Raji (cell line): Measurements from ENCODE around the gene PEX14.
A peak's percentile ranks its signal among the peaks of the same experiment; 100 is the strongest.

Experiments
- POLR2A ChIP-seq: IDR thresholded peaks from 2 replicates; pipeline ENCODE4 v1.6.1; 2011; ENCODE audit warnings: low read depth, low read length, control low read depth; ENCODE audit not compliant: insufficient read depth

Gene PEX14

GRCh38 chr1:10474613-10475507 is at the start of gene PEX14:
TSS of gene PEX14 (plus strand) at chr1:10474950. CDS start at chr1:10474967, 17 bp downstream.
- peak; percentile 91 for TF ChIP-seq POLR2A

- TF ChIP-seq POLR2A: no peak
Observed at GRCh38 chr1:10428984-10429383, 45.8 kb upstream of the PEX14 start.

GRCh38 chr1:10429868-10430215 is 44.9 kb upstream of the PEX14 start:
- no peak for TF ChIP-seq POLR2A

GRCh38 chr1:10430216-10431069 is 44.3 kb upstream of the PEX14 start, which contains the start of gene CENPS:
TSS of gene CENPS (plus strand) at chr1:10430433. CDS start at chr1:10430518, 85 bp downstream.
- peak; percentile 88 for TF ChIP-seq POLR2A

- TF ChIP-seq POLR2A: no peak
Observed at GRCh38 chr1:10431070-10431730, 43.5 kb upstream of the PEX14 start.

GRCh38 chr1:10432910-10433700 is 41.6 kb upstream of the PEX14 start:
- TF ChIP-seq POLR2A: no peak

GRCh38 chr1:10433790-10434189 is 41.0 kb upstream of the PEX14 start:
- TF ChIP-seq POLR2A: no peak

GRCh38 chr1:10434590-10434989 is 40.2 kb upstream of the PEX14 start:
- no peak for TF ChIP-seq POLR2A

- no peak for TF ChIP-seq POLR2A
Observed at GRCh38 chr1:10437052-10437451, 37.7 kb upstream of the PEX14 start.

GRCh38 chr1:10438677-10439163 is 36.0 kb upstream of the PEX14 start:
- no peak for TF ChIP-seq POLR2A

- no peak for TF ChIP-seq POLR2A
Observed at GRCh38 chr1:10440305-10440704, 34.4 kb upstream of the PEX14 start.

GRCh38 chr1:10440794-10441193 is 34.0 kb upstream of the PEX14 start:
- no peak for TF ChIP-seq POLR2A

- no peak for TF ChIP-seq POLR2A
Observed at GRCh38 chr1:10444248-10444647, 30.5 kb upstream of the PEX14 start.

GRCh38 chr1:10444795-10445397 is 29.9 kb upstream of the PEX14 start:
- TF ChIP-seq POLR2A: no peak
